GM23248 (cell line): ENCODE data around the gene SLC25A22. TPM values are rescaled to one million over a fixed set of nuclear protein-coding genes. Genes with fewer than 3 reads are reported as not detected.

ENCODE experiments used
- DNase-seq: peaks from one replicate; pipeline ENCODE4 v3.0.0-alpha.2; 2015
- H2AFZ ChIP-seq: fragments of 200-600 bp; sonication (generic); 2 replicates; pipeline ENCODE4 v1.6.1; 2016; ENCODE audit warnings: antibody characterized with exemption
- H3F3A ChIP-seq: fragments of 200-600 bp; sonication (generic); 2 replicates; pipeline ENCODE4 v1.6.1; 2016; ENCODE audit warnings: mild to moderate bottlenecking, antibody characterized with exemption, mixed run types; ENCODE audit not compliant: insufficient read depth
- H3K27ac ChIP-seq: fragments of 200-600 bp; sonication (generic); 2 replicates; pipeline ENCODE4 v1.5.1; 2016; ENCODE audit warnings: mild to moderate bottlenecking
- H3K27me3 ChIP-seq: fragments of 200-600 bp; sonication (generic); replicated peaks from 2 replicates; pipeline ENCODE4 v1.6.1; 2016; ENCODE audit warnings: mild to moderate bottlenecking; ENCODE audit not compliant: insufficient read depth
- H3K36me3 ChIP-seq: fragments of 200-600 bp; sonication (generic); 2 replicates; pipeline ENCODE4 v1.6.1; 2016; ENCODE audit warnings: low read depth, mild to moderate bottlenecking
- H3K4me1 ChIP-seq: fragments of 200-600 bp; sonication (generic); 2 replicates; pipeline ENCODE4 v1.6.1; 2016; ENCODE audit warnings: mild to moderate bottlenecking; ENCODE audit not compliant: insufficient read depth
- H3K4me2 ChIP-seq: fragments of 200-600 bp; sonication (generic); one replicate; pipeline ENCODE4 v1.6.1; 2016; ENCODE audit warnings: mild to moderate bottlenecking; ENCODE audit not compliant: unreplicated experiment
- H3K4me3 ChIP-seq: fragments of 200-600 bp; sonication (generic); 2 replicates; pipeline ENCODE4 v1.5.1; 2016; ENCODE audit warnings: mild to moderate bottlenecking
- H3K79me2 ChIP-seq: fragments of 200-600 bp; sonication (generic); 2 replicates; pipeline ENCODE4 v1.6.1; 2016; ENCODE audit warnings: mild to moderate bottlenecking; ENCODE audit not compliant: insufficient read depth
- H3K9ac ChIP-seq: fragments of 200-600 bp; sonication (generic); 2 replicates; pipeline ENCODE4 v1.6.1; 2016; ENCODE audit warnings: mild to moderate bottlenecking
- H3K9me2 ChIP-seq: fragments of 200-600 bp; sonication (generic); 2 replicates; pipeline ENCODE4 v1.6.1; 2016; ENCODE audit warnings: mixed run types, mild to moderate bottlenecking, moderate library complexity; ENCODE audit not compliant: insufficient read depth
- H3K9me3 ChIP-seq: fragments of 200-600 bp; sonication (generic); one replicate; pipeline ENCODE4 v1.6.1; 2017; ENCODE audit warnings: low read depth
- H4K20me1 ChIP-seq: fragments of 200-600 bp; sonication (generic); 2 replicates; pipeline ENCODE4 v1.6.0; 2016; ENCODE audit not compliant: insufficient read depth
- EZH2 ChIP-seq: fragments of 200-600 bp; sonication (generic); IDR thresholded peaks from 2 replicates; pipeline ENCODE4 v1.6.1; 2018; ENCODE audit warnings: antibody characterized with exemption, mild to moderate bottlenecking; ENCODE audit not compliant: insufficient read depth, poor library complexity, severe bottlenecking
- EZH2phosphoT487 ChIP-seq: fragments of 200-600 bp; sonication (generic); IDR thresholded peaks from 2 replicates; pipeline ENCODE4 v1.6.1; 2018; ENCODE audit warnings: antibody characterized with exemption, moderate library complexity, mild to moderate bottlenecking, low read depth; ENCODE audit not compliant: insufficient read depth
- WGBS, 2 experiments: methylation state at CpG; one replicate each; pipeline ENCODE4 v1.1.6; 2015 to 2017; ENCODE audit warnings: low lambda C conversion rate in 2 of 2, low coverage in 1 of 2; ENCODE audit errors: missing lambda C conversion rate in 2 of 2; 5-methylcytosine and 5-hydroxymethylcytosine counted together
- in situ Hi-C: fragments of 300-500 bp; cut with MboI; formaldehyde crosslinking; loops from 2 replicates; pipeline ENCODE4 v1.15.0; 2020
- polyA plus RNA-seq: library from polyadenylated mRNA; unstranded; fragments of >200 nt; fragmentation: Nextera tagmentation; extraction: Ambion mirVana; gene quantifications from 2 replicates; pipeline ENCODE4 v1.2.1, GENCODE V29; 2016
- small RNA-seq: library from RNA; depleted of rRNA; stranded (forward); fragments of <200 nt; gene quantifications from one replicate; pipeline ENCODE3, GENCODE V24; 2014; ENCODE audit warnings: low read depth, low replicate concordance
- total RNA-seq: library from RNA; depleted of rRNA; stranded (reverse); fragments of >200 nt; shearing (Covaris generic); gene quantifications from 2 replicates; pipeline ENCODE4 v1.2.3, GENCODE V29; 2014; rRNA removed

Gene SLC25A22
- total and polyA plus RNA-seq, 2 experiments from 2014 or later: 10.5 to 19.4 TPM

DNA sequence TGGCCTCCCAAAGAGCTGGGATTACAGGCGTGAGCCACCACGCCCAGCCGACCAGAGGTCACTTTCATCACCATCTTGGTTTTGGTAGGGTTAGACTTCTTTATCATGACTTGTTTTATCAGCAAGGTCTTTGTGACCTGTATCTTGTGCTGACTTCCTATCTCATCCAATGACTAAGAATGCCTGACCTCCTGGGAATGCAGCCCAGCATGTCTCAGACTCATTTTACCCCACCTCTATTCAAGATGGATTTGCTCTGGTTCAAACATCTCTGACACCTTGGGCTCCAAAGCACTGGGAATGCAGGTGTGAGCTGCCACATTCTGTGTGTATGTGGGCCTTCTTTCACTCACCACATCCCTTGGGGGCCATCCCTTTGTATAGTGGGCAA is 55.9 kb downstream of the SLC25A22 start:
- in situ Hi-C loops: no loop called here
- Histone ChIP-seq H2AFZ (no peak overlapping the region), H3F3A (no peaks in the 10 kb centered on the region), H3K9me2 (no peaks in the 10 kb centered on the region), H3K9me3 (no peaks in the 10 kb centered on the region), H3K4me2 (no peak overlapping the region), H3K27ac (no peak overlapping the region), H3K36me3 (no peaks in the 10 kb centered on the region), H4K20me1 (no peaks in the 10 kb centered on the region), H3K4me1 (no peaks in the 10 kb centered on the region), H3K9ac (no peak overlapping the region), H3K79me2 (no peaks in the 10 kb centered on the region), H3K4me3 (no peak overlapping the region), H3K27me3 (0 out of 2 replicates have a peak, but pooled peaks cover 4% of the 10 kb centered on the region)
- TF ChIP-seq EZH2 (no peak), EZH2phosphoT487 (no peak)
- DNase-seq: no peak
- 68 to 79% methylated on average over 3 of the region's 3 CpGs for WGBS, 2 experiments

Small RNAs within 50 kb of the gene (small RNA-seq; reads per million reads assigned to genes)
- not detected for gene SNORA52

Other genes with a start within 250 kb of the SLC25A22 start
- 0.22 and 2.3 TPM in 2 replicates for gene LMNTD2, start 237.5 kb downstream of the SLC25A22 start, total RNA-seq
- 0.35 and 0.36 TPM in 2 replicates for gene LMNTD2, start 237.5 kb downstream of the SLC25A22 start, polyA plus RNA-seq
- gene RASSF7, start 237.3 kb downstream of the SLC25A22 start, total RNA-seq: 18.8 and 19.3 TPM in 2 replicates
- 10.6 and 11.9 TPM in 2 replicates for gene RASSF7, start 237.3 kb downstream of the SLC25A22 start, polyA plus RNA-seq
- 27.7 and 30.5 TPM in 2 replicates for gene PHRF1, start 221.8 kb downstream of the SLC25A22 start, total RNA-seq
- gene PHRF1, start 221.8 kb downstream of the SLC25A22 start, polyA plus RNA-seq: 10.9 and 11.0 TPM in 2 replicates
- gene IRF7, start 182.3 kb downstream of the SLC25A22 start, total RNA-seq: 3.7 and 11.8 TPM in 2 replicates
- 4.7 and 5.1 TPM in 2 replicates for gene IRF7, start 182.3 kb downstream of the SLC25A22 start, polyA plus RNA-seq
- gene CDHR5, start 173.3 kb downstream of the SLC25A22 start, total RNA-seq: not detected in 2 replicates
- gene CDHR5, start 173.3 kb downstream of the SLC25A22 start, polyA plus RNA-seq: not detected in 2 replicates
- not detected in 2 replicates for gene SCT, start 171.1 kb downstream of the SLC25A22 start, total RNA-seq
- not detected in 2 replicates for gene SCT, start 171.1 kb downstream of the SLC25A22 start, polyA plus RNA-seq
- not detected in 2 replicates for gene DRD4, start 161.0 kb downstream of the SLC25A22 start, total RNA-seq
- not detected in 2 replicates for gene DRD4, start 161.0 kb downstream of the SLC25A22 start, polyA plus RNA-seq
- gene DEAF1, start 103.1 kb downstream of the SLC25A22 start, total RNA-seq: 31.6 and 38.5 TPM in 2 replicates
- gene DEAF1, start 103.1 kb downstream of the SLC25A22 start, polyA plus RNA-seq: 31.7 and 35.0 TPM in 2 replicates
- 27.0 and 37.3 TPM in 2 replicates for gene TMEM80, start 102.5 kb downstream of the SLC25A22 start, total RNA-seq
- 47.9 and 50.1 TPM in 2 replicates for gene TMEM80, start 102.5 kb downstream of the SLC25A22 start, polyA plus RNA-seq
- 58.3 and 59.7 TPM in 2 replicates for gene EPS8L2, start 92.0 kb downstream of the SLC25A22 start, total RNA-seq
- gene EPS8L2, start 92.0 kb downstream of the SLC25A22 start, polyA plus RNA-seq: 46.4 and 48.2 TPM in 2 replicates
- gene TALDO1, start 50.8 kb downstream of the SLC25A22 start, total RNA-seq: 185 and 216 TPM in 2 replicates
- 313 and 318 TPM in 2 replicates for gene TALDO1, start 50.8 kb downstream of the SLC25A22 start, polyA plus RNA-seq
- gene GATD1, start 20.8 kb downstream of the SLC25A22 start, total RNA-seq: 38.3 and 45.0 TPM in 2 replicates
- 27.0 and 27.4 TPM in 2 replicates for gene GATD1, start 20.8 kb downstream of the SLC25A22 start, polyA plus RNA-seq
- 2.1 and 2.8 TPM in 2 replicates for gene CEND1, start 8.2 kb downstream of the SLC25A22 start, total RNA-seq
- 3.4 and 3.9 TPM in 2 replicates for gene CEND1, start 8.2 kb downstream of the SLC25A22 start, polyA plus RNA-seq
- gene PIDD1, start 7.0 kb upstream of the SLC25A22 start, total RNA-seq: 4.2 and 6.4 TPM in 2 replicates
- 7.3 and 8.5 TPM in 2 replicates for gene PIDD1, start 7.0 kb upstream of the SLC25A22 start, polyA plus RNA-seq
- gene RPLP2, start 11.7 kb upstream of the SLC25A22 start, total RNA-seq: 162 and 263 TPM in 2 replicates
- 726 and 744 TPM in 2 replicates for gene RPLP2, start 11.7 kb upstream of the SLC25A22 start, polyA plus RNA-seq
- gene PNPLA2, start 20.6 kb upstream of the SLC25A22 start, total RNA-seq: 35.2 and 38.7 TPM in 2 replicates
- gene PNPLA2, start 20.6 kb upstream of the SLC25A22 start, polyA plus RNA-seq: 87.6 and 98.1 TPM in 2 replicates
- gene CRACR2B, start 29.6 kb upstream of the SLC25A22 start, total RNA-seq: 0.38 and 2.3 TPM in 2 replicates
- gene CRACR2B, start 29.6 kb upstream of the SLC25A22 start, polyA plus RNA-seq: 1.2 and 2.0 TPM in 2 replicates
- 1,651 and 1,751 TPM in 2 replicates for gene CD151, start 34.7 kb upstream of the SLC25A22 start, total RNA-seq
- gene CD151, start 34.7 kb upstream of the SLC25A22 start, polyA plus RNA-seq: 796 and 807 TPM in 2 replicates
- gene POLR2L, start 44.2 kb upstream of the SLC25A22 start, total RNA-seq: 67.8 and 113 TPM in 2 replicates
- gene POLR2L, start 44.2 kb upstream of the SLC25A22 start, polyA plus RNA-seq: 804 and 820 TPM in 2 replicates
- gene TSPAN4, start 44.6 kb upstream of the SLC25A22 start, total RNA-seq: 340 and 393 TPM in 2 replicates
- 343 and 344 TPM in 2 replicates for gene TSPAN4, start 44.6 kb upstream of the SLC25A22 start, polyA plus RNA-seq
- 72.3 and 91.9 TPM in 2 replicates for gene CHID1, start 112.5 kb upstream of the SLC25A22 start, total RNA-seq
- gene CHID1, start 112.5 kb upstream of the SLC25A22 start, polyA plus RNA-seq: 202 and 215 TPM in 2 replicates
- gene AP2A2, start 127.6 kb upstream of the SLC25A22 start, total RNA-seq: 32.2 and 38.3 TPM in 2 replicates
- gene AP2A2, start 127.6 kb upstream of the SLC25A22 start, polyA plus RNA-seq: 27.5 and 31.1 TPM in 2 replicates
- gene MUC6, start 238.4 kb upstream of the SLC25A22 start, total RNA-seq: not detected in 2 replicates
- not detected in 2 replicates for gene MUC6, start 238.4 kb upstream of the SLC25A22 start, polyA plus RNA-seq